Superior temporal gyrus (tissue), 1 donor: Measurements from ENCODE around the gene CELSR2.
A peak's percentile ranks its signal among the peaks of the same experiment; 100 is the strongest.

ENCODE experiments used
- DNase-seq: peaks from one replicate; pipeline ENCODE4 v3.0.0-alpha.2; 2016; ENCODE audit errors: extremely low spot score

Gene CELSR2

DNA sequence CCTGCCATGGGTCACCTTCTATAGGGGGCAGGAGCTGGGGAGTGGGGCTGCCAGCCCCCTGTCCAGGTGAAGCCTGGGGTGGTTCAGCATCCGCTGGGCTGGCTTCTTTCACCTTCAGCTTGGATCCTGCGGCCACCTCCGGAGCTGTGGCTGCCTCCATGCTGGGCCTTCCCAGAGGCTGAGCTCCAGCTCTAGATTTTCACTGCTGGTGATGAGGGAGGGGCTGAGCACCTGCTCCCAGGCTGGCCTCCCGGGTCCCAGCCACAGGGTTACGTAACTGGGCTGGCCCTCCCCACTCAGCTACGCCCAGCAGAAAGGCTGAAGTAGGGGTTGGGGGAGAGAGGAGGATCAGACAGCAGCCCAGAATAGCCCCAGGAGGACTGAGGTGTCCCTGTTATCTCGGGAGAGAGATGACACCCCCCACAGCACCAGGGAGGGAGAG lies 57.5 kb downstream of the CELSR2 start, which contains the start of gene MYBPHL:
Gene MYBPHL (minus strand): TSS at position 180 of the 442 bp plus-strand sequence. CDS start 20 bp downstream, at position 160.
- DNase-seq = no peak

DNA sequence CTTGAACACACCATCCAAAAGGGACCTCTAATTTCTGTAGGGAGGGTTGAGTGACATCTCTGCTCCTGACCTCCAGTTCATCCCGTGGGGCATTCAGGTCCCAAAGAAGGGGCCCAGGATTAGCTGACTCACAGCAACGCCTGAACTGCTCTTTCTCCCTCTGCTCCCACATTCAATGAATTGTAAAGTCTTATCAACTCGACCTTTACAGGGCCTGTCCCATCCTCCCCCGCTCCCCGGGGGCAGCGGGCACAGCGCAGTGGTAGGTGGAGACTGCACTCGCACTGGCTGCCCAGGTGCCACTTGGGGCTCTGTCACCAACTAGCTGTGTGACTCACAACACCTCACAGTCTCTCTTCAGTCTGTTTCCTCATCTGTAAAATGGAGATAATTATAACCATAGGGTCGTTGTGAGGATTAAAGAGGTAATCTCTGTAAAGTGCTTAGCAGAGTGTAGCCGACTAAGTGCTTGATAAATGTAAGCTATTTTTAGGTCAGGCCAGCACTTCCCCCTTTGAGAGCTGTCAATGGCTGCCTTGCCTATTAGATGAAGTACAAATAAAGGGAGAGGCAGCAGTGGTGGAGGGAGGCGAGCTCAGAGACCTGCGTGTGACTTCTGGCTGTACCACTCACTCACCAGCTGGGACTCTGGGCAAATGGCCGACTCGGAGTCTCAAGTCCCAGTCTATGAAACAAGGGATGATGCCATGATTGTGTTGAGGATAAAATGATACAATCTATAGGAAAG lies 58.1 kb downstream of the CELSR2 start:
- DNase-seq = peak; percentile 82

DNA sequence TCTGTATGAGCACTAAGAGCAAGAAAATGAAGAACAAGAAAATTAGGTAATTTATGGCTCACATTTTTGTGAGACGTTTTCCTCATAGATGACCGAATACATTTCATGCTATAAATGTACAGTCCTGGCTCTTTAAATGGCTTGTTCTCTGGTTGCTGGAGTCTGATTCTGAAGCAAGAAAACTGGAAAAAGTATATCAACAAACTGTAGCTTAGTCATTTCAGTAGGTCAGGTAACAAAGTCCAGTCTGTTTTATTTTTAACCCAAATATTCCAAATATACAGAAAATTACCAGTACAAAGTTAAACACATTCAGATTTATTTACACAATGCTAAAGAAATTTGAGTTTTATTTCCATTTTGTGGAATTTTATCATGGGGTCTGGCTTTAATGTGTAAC lies 60.0 kb downstream of the CELSR2 start:
- no peak for DNase-seq

DNA sequence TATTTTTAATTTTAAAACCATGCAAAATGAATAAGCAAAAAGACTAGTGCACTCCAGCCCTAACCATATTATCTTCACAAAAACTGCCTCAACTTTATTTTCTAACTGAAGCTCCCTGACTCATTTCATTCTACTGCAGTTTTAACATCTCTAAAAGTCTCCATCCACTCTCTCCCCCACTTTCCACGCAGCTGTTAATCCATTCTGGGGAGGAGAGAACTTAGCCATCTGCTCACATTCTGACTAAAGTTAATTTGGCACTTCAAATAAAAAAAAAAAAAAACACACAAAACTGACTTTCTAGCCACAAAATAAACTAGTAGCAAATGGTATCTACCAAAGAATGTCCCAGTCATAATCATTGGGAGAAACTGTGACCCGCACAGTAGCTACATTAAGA lies 62.9 kb downstream of the CELSR2 start:
- peak; percentile 80 for DNase-seq

DNA sequence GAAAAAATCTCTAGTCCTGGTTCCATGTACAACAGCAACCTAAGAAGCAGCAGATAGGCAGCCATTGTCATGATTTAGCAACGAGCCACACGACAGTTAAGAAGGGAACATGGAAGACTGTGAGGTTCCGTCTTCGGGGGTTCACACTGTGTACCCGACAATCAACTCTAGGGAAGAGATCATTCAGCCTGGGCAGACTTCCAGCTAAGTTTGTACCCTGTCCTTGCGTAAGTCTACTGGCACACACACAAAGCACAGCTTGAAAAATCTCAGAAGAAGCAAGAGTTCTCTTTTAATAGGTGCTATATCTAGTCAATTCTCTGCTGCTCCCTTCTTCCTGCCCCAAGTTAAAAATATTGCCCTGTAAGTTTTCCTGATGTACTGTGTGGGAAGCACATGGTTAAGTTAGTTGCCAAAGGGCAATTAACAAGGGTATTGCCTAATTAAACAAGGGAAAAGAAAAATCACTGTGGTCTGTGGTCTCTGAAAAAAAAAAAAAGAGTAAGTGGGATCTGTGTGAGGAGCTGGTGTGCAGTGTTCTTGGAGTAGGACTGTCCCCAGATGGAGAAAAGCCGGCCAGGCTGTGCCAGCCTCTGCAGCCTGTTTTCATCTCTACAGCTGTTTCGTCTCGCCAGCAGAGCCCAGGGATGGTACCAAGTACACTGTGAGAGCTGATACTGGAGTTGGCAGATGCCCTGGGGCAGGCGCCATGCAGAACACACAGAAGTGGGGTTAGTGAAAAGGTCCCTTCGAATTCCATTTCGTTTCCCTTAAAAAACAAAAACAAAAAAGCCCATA lies 63.8 kb downstream of the CELSR2 start:
- DNase-seq = peak; percentile 95

DNA sequence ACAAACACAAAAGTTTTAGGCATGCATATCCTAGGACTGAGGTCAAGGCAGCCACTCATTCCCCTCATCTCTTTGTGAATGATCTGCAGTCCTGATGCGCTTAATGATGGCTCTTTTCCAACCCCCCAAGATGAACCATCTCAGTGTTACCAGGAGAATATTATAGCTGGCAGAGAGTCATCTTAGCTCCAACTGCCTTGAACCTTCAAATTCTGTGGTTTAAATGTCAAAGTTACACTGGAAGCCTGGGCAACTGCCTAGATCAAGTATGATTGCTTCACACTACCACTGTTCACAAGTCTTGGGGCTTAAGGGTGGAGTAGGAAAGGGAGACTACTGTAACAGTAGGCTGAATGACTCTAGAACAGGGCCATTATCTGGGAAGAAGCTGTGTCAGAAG lies 65.5 kb downstream of the CELSR2 start:
- DNase-seq = no peak

DNA sequence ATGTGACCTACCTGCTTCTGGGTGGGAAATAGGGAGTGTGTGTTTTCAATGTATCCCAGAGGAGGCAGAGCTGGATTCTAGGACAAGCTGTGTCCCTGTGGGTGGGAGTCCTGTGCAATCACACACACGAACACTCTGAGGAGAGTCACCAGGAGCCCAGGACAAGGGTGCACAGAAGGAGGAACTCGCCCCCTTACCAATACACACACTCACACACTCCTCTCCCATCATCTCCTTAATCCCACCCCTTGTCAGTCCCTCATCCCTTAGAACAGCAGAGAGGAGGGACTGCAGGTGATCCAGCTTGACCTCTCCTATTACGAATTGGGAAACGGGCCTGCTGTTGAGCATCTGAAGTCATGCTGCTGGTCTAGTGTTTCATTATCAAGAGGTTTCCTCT lies 65.9 kb downstream of the CELSR2 start:
- no peak for DNase-seq

DNA sequence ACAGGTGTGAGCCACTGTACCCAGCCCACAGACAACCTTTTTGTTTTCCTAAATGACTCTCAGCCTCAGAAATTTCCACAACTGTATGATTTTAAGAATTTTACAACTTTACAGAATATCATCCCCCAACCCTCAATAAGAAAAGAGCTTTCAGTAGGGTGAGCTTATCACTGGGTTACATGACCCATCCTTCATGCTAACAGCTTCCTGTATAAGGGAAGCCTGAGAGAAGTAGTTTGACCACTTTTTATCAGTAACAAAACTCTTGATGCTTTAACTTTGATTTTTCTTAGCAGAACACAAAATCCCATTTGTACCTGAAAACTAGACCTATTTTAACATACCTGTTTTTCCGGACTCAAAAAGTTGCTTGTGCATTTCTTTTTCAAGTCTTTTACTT lies 67.2 kb downstream of the CELSR2 start:
- DNase-seq = no peak

DNA sequence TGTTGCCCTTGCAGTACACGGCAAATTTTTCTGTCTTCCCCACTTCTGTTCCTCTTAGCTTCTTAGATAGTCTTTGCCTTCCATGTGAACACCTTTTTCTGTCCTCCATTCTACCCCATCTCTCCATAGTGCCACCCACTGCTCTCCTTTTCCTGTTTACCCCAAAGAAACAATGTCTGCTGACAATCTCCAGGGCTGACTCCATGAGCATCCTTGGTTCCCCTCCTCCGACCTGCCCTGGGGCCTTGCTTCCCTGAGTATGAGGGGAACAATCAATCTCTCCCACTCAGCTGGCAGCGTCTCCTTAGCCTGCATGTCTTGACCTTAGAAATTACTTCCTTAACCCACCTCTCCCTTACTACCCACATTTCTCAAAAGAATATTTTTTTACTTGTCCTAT lies 69.8 kb downstream of the CELSR2 start:
- DNase-seq = no peak

DNA sequence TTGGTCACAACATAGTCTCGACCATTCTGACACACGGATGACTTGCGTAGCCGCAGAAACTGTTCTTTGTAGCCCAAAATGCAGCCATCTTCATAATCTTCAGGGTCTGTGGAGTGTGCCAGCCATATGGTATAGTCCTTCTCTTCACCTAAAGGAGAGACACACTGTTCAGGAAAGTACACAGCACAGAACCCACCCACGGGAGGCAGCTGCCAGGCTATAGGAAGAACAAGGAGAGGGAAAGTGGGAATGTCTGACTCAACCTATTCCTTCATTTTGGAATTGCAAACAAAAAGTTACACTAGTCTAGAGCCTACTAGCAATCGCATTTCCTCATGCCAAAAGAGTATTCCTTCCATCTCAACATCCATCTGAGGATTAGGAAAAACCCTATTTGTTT lies 73.6 kb downstream of the CELSR2 start:
- peak; percentile 65 for DNase-seq
